Measurements from ENCODE around the gene DUSP22.

GRCh38 chr6:278494-278893 is 13.8 kb upstream of the DUSP22 start:
- TF ChIP-seq, protein P1, sequence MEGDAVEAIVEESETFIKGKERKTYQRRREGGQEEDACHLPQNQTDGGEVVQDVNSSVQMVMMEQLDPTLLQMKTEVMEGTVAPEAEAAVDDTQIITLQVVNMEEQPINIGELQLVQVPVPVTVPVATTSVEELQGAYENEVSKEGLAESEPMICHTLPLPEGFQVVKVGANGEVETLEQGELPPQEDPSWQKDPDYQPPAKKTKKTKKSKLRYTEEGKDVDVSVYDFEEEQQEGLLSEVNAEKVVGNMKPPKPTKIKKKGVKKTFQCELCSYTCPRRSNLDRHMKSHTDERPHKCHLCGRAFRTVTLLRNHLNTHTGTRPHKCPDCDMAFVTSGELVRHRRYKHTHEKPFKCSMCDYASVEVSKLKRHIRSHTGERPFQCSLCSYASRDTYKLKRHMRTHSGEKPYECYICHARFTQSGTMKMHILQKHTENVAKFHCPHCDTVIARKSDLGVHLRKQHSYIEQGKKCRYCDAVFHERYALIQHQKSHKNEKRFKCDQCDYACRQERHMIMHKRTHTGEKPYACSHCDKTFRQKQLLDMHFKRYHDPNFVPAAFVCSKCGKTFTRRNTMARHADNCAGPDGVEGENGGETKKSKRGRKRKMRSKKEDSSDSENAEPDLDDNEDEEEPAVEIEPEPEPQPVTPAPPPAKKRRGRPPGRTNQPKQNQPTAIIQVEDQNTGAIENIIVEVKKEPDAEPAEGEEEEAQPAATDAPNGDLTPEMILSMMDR (IDR thresholded peaks at IDR 0.05): no peak
- no peak for TF ChIP-seq EZH2 (IDR thresholded peaks at IDR 0.05; ENCODE audit: borderline replicate concordance, insufficient read depth, low read depth, low read length, poor library complexity, severe bottlenecking)
